PC-9 (cell line): ENCODE results near the gene SHROOM3. TPM values are rescaled to one million over a fixed set of nuclear protein-coding genes. Genes with fewer than 3 reads are reported as not detected.

Experiments
- BruUV-seq: library from RNA; stranded (reverse); fragments of 400-500 nt; replicated peaks from 2 replicates; lab custom pipeline; 2021; lab: Mats Ljungman, UMichigan
- CTCF ChIA-PET: fragments of 300-600 bp; sonication (Branson Sonifier 250); formaldehyde crosslinking; loops from one replicate; lab custom pipeline; 2022; ENCODE audit warnings: antibody characterized with exemption; lab: Charles Lee
- POLR2A ChIA-PET: fragments of 300-600 bp; sonication (Branson Sonifier 250); formaldehyde crosslinking; loops from one replicate; lab custom pipeline; 2022; ENCODE audit warnings: antibody characterized with exemption; ENCODE audit not compliant: unreplicated experiment; lab: Charles Lee
- DNase-seq, 2 experiments: peaks; one replicate each; pipeline versions ENCODE4 v3.0.0 to v3.0.0-alpha.2; 2015 to 2022; ENCODE audit warnings: mixed read lengths in 1 of 2
- H2AFZ ChIP-seq: fragments of 200-600 bp; sonication (generic); 2 replicates; pipeline ENCODE4 v1.8.1; 2017; ENCODE audit warnings: antibody characterized with exemption
- H3F3A ChIP-seq: fragments of 200-600 bp; sonication (generic); 2 replicates; pipeline ENCODE4 v1.8.1; 2017; ENCODE audit warnings: antibody characterized with exemption, mild to moderate bottlenecking, low read depth; ENCODE audit not compliant: insufficient read depth
- H3K27ac ChIP-seq: fragments of 200-600 bp; sonication (generic); 2 replicates; pipeline ENCODE4 v1.6.1; 2016; ENCODE audit warnings: mixed run types
- H3K27me3 ChIP-seq: fragments of 200-600 bp; sonication (generic); 2 replicates; pipeline ENCODE4 v1.6.1; 2016; ENCODE audit warnings: low read depth, mixed run types; ENCODE audit not compliant: insufficient read depth
- H3K36me3 ChIP-seq: fragments of 200-600 bp; sonication (generic); 2 replicates; pipeline ENCODE4 v1.6.1; 2016; ENCODE audit warnings: low read depth, mixed run types
- H3K4me1 ChIP-seq: fragments of 200-600 bp; sonication (generic); replicated peaks from 2 replicates; pipeline ENCODE4 v1.6.1; 2016; ENCODE audit warnings: mixed run types; ENCODE audit not compliant: insufficient read depth
- H3K4me2 ChIP-seq: fragments of 200-600 bp; sonication (generic); 2 replicates; pipeline ENCODE4 v1.6.1; 2017; ENCODE audit warnings: mixed run types
- H3K4me3 ChIP-seq: fragments of 200-600 bp; sonication (generic); 2 replicates; pipeline ENCODE4 v1.6.1; 2016; ENCODE audit warnings: mixed run types
- H3K79me2 ChIP-seq: fragments of 200-600 bp; sonication (generic); 2 replicates; pipeline ENCODE4 v1.6.1; 2017; ENCODE audit warnings: low read depth, mixed run types
- H3K9me2 ChIP-seq: fragments of 200-600 bp; sonication (generic); 2 replicates; pipeline ENCODE4 v1.8.1; 2017; ENCODE audit warnings: mild to moderate bottlenecking; ENCODE audit not compliant: insufficient read depth
- H3K9me3 ChIP-seq: fragments of 200-600 bp; sonication (generic); 2 replicates; pipeline ENCODE4 v1.8.1; 2016; ENCODE audit warnings: low read depth; ENCODE audit not compliant: insufficient read depth
- H4K20me1 ChIP-seq: fragments of 200-600 bp; sonication (generic); 2 replicates; pipeline ENCODE4 v1.8.1; 2017; ENCODE audit not compliant: insufficient read depth
- CTCF ChIP-seq: fragments of 200-600 bp; sonication (generic); conservative IDR thresholded peaks from 2 replicates; pipeline ENCODE4 v1.6.1; 2017; ENCODE audit warnings: mixed run types, antibody characterized with exemption, mild to moderate bottlenecking, moderate library complexity
- EZH2 ChIP-seq: fragments of 200-600 bp; sonication (generic); IDR thresholded peaks from 2 replicates; pipeline ENCODE4 v1.8.0; 2017; ENCODE audit warnings: antibody characterized with exemption, low read depth
- intact Hi-C: fragments of 100-400 bp; cut with micrococcal nuclease; formaldehyde crosslinking; loops from one replicate; pipeline ENCODE4 v1.10.0; 2022; ENCODE audit not compliant: unreplicated experiment
- total RNA-seq: library from RNA; stranded (reverse); gene quantifications from 2 replicates; pipeline ENCODE4 v1.2.3, GENCODE V29; 2021

Gene SHROOM3
- total RNA-seq, 1 experiment from 2014 or later = 44.3 TPM

GRCh38 chr4:76780781-76781697 lies 346.0 kb downstream of the SHROOM3 start:
- Histone ChIP-seq H3K4me1 (no peaks in the 10 kb centered on the region), H4K20me1 (no peaks in the 10 kb centered on the region), H3K9me2 (no peaks in the 10 kb centered on the region), H3K27ac (no peak overlapping the region), H3K27me3 (no peaks in the 10 kb centered on the region), H3K4me3 (no peak overlapping the region), H3K4me2 (no peak overlapping the region), H3K9me3 (no peaks in the 10 kb centered on the region), H2AFZ (no peak overlapping the region), H3F3A (no peaks in the 10 kb centered on the region), H3K36me3 (peaks cover 15% of the 10 kb centered on the region; the same call in 1 of the 2 replicates), H3K79me2 (no peaks in the 10 kb centered on the region)
- ChIA-PET CTCF (interaction anchor here (0.7 kb wide), 1 partner anchor 192 kb away, joined by 7 read pairs; no protein-coding TSS in a partner anchor), POLR2A (no interaction called here)
- TF ChIP-seq EZH2 (no peak), CTCF (no peak)
- BruUV-seq = no TSS peak
- intact Hi-C loops = loop anchor here (5.0 kb wide), 2 partner anchors 86 to 166 kb away; partner anchors contain the start of gene SEPTIN11
- DNase-seq = no peak

GRCh38 chr4:76781698-76782595 lies 346.9 kb downstream of the SHROOM3 start:
- no peaks in the 10 kb centered on the region for H3F3A ChIP-seq
- no peaks in the 10 kb centered on the region for H3K79me2 ChIP-seq
- H3K4me1 ChIP-seq = no peaks in the 10 kb centered on the region
- H3K4me3 ChIP-seq = no peak overlapping the region
- POLR2A ChIA-PET = interaction anchor here (0.6 to 0.7 kb wide), 4 partner anchors 11 to 192 kb away, joined by 3 to 7 read pairs (median 5); no protein-coding TSS in a partner anchor
- H3K27ac ChIP-seq = peak overlapping the region; percentile 35; the same call in 1 of the 2 replicates
- H3K9me2 ChIP-seq = no peaks in the 10 kb centered on the region
- peak in 1 of 2 experiments; percentile 74 for DNase-seq
- no peak overlapping the region for H3K4me2 ChIP-seq
- TF ChIP-seq CTCF (no peak), EZH2 (no peak)
- TSS peak; percentile 81 for BruUV-seq
- H3K27me3 ChIP-seq = no peaks in the 10 kb centered on the region
- H3K9me3 ChIP-seq = no peaks in the 10 kb centered on the region
- intact Hi-C loops = loop anchor here (1.0 to 5.0 kb wide), 5 partner anchors 21 to 165 kb away; partner anchors contain the start of gene SEPTIN11
- H3K36me3 ChIP-seq = peaks cover 12% of the 10 kb centered on the region; the same call in 1 of the 2 replicates
- no peaks in the 10 kb centered on the region for H4K20me1 ChIP-seq
- CTCF ChIA-PET = no interaction called here
- H2AFZ ChIP-seq = no peak overlapping the region

GRCh38 chr4:76782837-76783236 lies 347.8 kb downstream of the SHROOM3 start:
- no peaks in the 10 kb centered on the region for H3K4me1 ChIP-seq
- H3K36me3 ChIP-seq = peaks cover 12% of the 10 kb centered on the region; the same call in 1 of the 2 replicates
- H4K20me1 ChIP-seq = no peaks in the 10 kb centered on the region
- no peak overlapping the region for H3K4me3 ChIP-seq
- ChIA-PET CTCF (no interaction called here), POLR2A (interaction anchor here (0.6 to 1.3 kb wide), 6 partner anchors 11 to 780 kb away, joined by 3 to 10 read pairs (median 5); no protein-coding TSS in a partner anchor)
- H3K27me3 ChIP-seq = no peaks in the 10 kb centered on the region
- no peak overlapping the region for H3K4me2 ChIP-seq
- no peak overlapping the region for H2AFZ ChIP-seq
- 0 out of 2 replicates have a peak overlapping the region, but pooled peaks have one; percentile 35 for H3K27ac ChIP-seq
- intact Hi-C loops = loop anchor here (1.0 to 5.0 kb wide), 5 partner anchors 20 to 164 kb away; partner anchors contain the start of gene SEPTIN11
- H3K9me3 ChIP-seq = no peaks in the 10 kb centered on the region
- H3F3A ChIP-seq = no peaks in the 10 kb centered on the region
- H3K79me2 ChIP-seq = no peaks in the 10 kb centered on the region
- no TSS peak for BruUV-seq
- no peak for TF ChIP-seq EZH2
- no peak for TF ChIP-seq CTCF
- no peaks in the 10 kb centered on the region for H3K9me2 ChIP-seq
- DNase-seq = no peak
